Ishikawa (cell line): Measurements from ENCODE around the gene UBE2H.

ENCODE experiments used
- CEBPB ChIP-seq: IDR thresholded peaks from 2 replicates; pipeline ENCODE4 v1.6.1; 2012
- CREB1 ChIP-seq: IDR thresholded peaks from 2 replicates; pipeline ENCODE4 v1.6.1; 2012; ENCODE audit warnings: low read depth
- EGR1 ChIP-seq: IDR thresholded peaks from 2 replicates; pipeline ENCODE4 v1.6.1; 2012
- EP300 ChIP-seq: IDR thresholded peaks from 2 replicates; pipeline ENCODE4 v1.6.1; 2012; ENCODE audit warnings: borderline replicate concordance
- FOXM1 ChIP-seq: IDR thresholded peaks from 2 replicates; pipeline ENCODE4 v1.6.1; 2012; ENCODE audit warnings: low read depth, borderline replicate concordance
- NFIC ChIP-seq: IDR thresholded peaks from 2 replicates; pipeline ENCODE4 v1.6.1; 2012
- RAD21 ChIP-seq: IDR thresholded peaks from 2 replicates; pipeline ENCODE4 v1.6.1; 2012; ENCODE audit warnings: low read depth
- TAF1 ChIP-seq: IDR thresholded peaks from 2 replicates; pipeline ENCODE4 v1.6.1; 2012; ENCODE audit warnings: low read depth, mild to moderate bottlenecking
- TCF12 ChIP-seq: IDR thresholded peaks from 2 replicates; pipeline ENCODE4 v1.6.1; 2012; ENCODE audit warnings: low read depth
- TF ChIP-seq, protein P1 (sequence below): IDR thresholded peaks from 2 replicates; pipeline ENCODE4 v1.6.1; 2012
- TF ChIP-seq, protein P2 (sequence below): IDR thresholded peaks from 2 replicates; pipeline ENCODE4 v1.6.1; 2012
- TF ChIP-seq, protein P3 (sequence below): IDR thresholded peaks from 2 replicates; pipeline ENCODE4 v1.6.1; 2012; ENCODE audit warnings: low read depth, mild to moderate bottlenecking

DNA sequence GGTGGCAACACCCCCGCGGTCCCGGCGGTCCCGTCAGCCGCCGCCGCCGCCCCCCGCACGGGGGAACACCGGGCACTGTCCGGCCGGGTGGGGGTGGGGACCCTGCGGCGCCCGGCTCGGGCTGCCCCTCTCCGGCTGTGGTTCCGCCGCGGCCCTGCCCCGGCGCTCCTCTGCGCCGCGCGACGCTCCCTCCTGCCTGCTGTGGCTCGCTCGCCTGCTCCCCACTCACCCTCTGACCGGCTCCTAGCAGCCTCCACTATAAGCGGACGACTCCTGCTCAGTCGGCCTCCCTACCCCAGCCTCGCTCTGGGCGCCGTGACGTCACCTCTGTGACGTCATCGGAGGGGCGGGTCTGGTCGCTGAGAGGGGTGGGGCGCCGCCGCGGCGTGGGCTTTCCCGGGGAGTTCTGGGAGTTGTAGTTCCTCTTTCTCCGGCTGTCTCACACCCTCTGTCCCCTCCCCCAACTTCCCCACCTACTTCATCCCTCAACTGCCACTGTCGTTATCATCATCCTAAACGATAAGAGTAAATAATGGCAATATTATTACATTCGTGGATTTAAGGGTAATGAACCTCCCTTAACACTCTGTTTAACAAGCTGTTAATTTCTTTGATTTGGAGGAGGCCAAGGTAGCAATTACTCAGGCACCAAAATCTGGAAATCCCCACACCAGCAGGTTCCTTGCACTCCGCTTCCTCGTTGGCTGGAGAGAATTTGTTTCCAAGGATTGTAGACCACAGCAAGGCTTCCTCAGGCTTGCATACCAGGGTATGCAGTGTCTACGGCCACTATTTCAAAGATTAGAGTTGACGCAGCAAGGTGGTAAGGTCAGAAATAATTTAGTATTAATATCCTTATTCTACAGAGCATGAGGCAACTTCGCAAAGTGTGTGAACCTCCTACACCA, at the start of gene UBE2H:
- TF ChIP-seq EP300 (no peak), TAF1 (peak; percentile 89; the same call in 1 of the 2 replicates), RAD21 (no peak), EGR1 (no peak), CEBPB (no peak), TCF12 (peak; percentile 71; the same call in 1 of the 2 replicates), FOXM1 (no peak), NFIC (no peak), CREB1 (peak; percentile 92)
- TF ChIP-seq, protein P1, sequence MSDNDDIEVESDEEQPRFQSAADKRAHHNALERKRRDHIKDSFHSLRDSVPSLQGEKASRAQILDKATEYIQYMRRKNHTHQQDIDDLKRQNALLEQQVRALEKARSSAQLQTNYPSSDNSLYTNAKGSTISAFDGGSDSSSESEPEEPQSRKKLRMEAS, result peak; percentile 39; the same call in 1 of the 2 replicates
- TF ChIP-seq, protein P2, sequence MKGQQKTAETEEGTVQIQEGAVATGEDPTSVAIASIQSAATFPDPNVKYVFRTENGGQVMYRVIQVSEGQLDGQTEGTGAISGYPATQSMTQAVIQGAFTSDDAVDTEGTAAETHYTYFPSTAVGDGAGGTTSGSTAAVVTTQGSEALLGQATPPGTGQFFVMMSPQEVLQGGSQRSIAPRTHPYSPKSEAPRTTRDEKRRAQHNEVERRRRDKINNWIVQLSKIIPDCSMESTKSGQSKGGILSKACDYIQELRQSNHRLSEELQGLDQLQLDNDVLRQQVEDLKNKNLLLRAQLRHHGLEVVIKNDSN, result 0 out of 2 replicates have a peak, but pooled peaks have one; percentile 47
- TF ChIP-seq, protein P3, sequence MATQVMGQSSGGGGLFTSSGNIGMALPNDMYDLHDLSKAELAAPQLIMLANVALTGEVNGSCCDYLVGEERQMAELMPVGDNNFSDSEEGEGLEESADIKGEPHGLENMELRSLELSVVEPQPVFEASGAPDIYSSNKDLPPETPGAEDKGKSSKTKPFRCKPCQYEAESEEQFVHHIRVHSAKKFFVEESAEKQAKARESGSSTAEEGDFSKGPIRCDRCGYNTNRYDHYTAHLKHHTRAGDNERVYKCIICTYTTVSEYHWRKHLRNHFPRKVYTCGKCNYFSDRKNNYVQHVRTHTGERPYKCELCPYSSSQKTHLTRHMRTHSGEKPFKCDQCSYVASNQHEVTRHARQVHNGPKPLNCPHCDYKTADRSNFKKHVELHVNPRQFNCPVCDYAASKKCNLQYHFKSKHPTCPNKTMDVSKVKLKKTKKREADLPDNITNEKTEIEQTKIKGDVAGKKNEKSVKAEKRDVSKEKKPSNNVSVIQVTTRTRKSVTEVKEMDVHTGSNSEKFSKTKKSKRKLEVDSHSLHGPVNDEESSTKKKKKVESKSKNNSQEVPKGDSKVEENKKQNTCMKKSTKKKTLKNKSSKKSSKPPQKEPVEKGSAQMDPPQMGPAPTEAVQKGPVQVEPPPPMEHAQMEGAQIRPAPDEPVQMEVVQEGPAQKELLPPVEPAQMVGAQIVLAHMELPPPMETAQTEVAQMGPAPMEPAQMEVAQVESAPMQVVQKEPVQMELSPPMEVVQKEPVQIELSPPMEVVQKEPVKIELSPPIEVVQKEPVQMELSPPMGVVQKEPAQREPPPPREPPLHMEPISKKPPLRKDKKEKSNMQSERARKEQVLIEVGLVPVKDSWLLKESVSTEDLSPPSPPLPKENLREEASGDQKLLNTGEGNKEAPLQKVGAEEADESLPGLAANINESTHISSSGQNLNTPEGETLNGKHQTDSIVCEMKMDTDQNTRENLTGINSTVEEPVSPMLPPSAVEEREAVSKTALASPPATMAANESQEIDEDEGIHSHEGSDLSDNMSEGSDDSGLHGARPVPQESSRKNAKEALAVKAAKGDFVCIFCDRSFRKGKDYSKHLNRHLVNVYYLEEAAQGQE, result no peak
